ENCODE results near the gene PDIA4. TPM values are rescaled to one million over a fixed set of nuclear protein-coding genes. Genes with fewer than 3 reads are reported as not detected.
"Not testable (repeated sequence)": the region's sequence is repeated elsewhere in the genome, so short reads cannot be mapped to it uniquely, and the experiment has no call there.

The PDIA4 gene
- polyA plus RNA-seq, 2 of the 4 experiments (the other 2 are of a cell fraction) = 175 to 214 TPM

DNA sequence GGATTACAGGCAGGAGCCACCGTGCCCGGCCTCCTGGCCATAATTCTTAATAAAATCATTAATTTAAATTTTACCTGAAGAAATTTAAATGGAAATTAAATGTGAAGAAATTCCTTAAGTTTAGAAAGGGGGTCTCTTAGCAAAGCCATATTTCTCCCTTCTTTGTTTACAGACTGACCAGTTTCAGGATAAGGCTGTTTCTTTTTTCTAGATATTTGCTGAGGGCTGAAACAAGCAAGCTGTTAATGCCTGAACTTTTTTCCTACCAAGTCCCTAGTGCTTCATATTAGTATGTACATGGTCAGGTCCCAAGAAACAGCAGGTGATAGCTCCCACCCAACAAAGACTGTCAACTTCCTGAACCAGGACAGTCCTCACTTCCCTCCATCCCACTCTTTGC is 18.1 kb upstream of the PDIA4 start (continued):
- no peak for TF ChIP-seq GATA3 (IDR thresholded peaks at IDR 0.05; ENCODE audit: borderline replicate concordance)
- no peak for TF ChIP-seq CBX2 (IDR thresholded peaks at IDR 0.05; ENCODE audit: borderline replicate concordance, low read depth)
- no peak for TF ChIP-seq POLR2A (IDR thresholded peaks at IDR 0.05; ENCODE audit: low read length)
- TF ChIP-seq ESRRA (IDR thresholded peaks at IDR 0.05; ENCODE audit: borderline replicate concordance, low read length) = no peak
- TF ChIP-seq, protein P1, sequence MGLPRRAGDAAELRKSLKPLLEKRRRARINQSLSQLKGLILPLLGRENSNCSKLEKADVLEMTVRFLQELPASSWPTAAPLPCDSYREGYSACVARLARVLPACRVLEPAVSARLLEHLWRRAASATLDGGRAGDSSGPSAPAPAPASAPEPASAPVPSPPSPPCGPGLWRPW (IDR thresholded peaks at IDR 0.05) = no peak

GRCh38 chr7:149043936-149044335 is 15.6 kb upstream of the PDIA4 start:
- 84% methylated on average over 8 of the region's 8 CpGs for WGBS (ENCODE audit: missing lambda C conversion rate)
- DNase-seq (ENCODE audit: low read depth in 1 of 2, low spot score in 1 of 2) (no peak), FAIRE-seq (no peak), ATAC-seq (no peak)
- ChIA-PET POLR2A (no interaction called here), CTCF (interaction anchor here (1.2 kb wide), 1 partner anchor 25 kb away, joined by 3 read pairs; no protein-coding TSS in a partner anchor)
- H3K4me2 ChIP-seq = no peak overlapping the region
- no peak for TF ChIP-seq FOXS1 (CRISPR knock-in tag; IDR thresholded peaks at IDR 0.05)
- TF ChIP-seq MYC (IDR thresholded peaks at IDR 0.05; ENCODE audit: borderline replicate concordance, low read length) = no peak
- no peak for TF ChIP-seq ZNF302 (CRISPR knock-in tag; IDR thresholded peaks at IDR 0.05)
- no peaks in the 10 kb centered on the region for H3K4me1 ChIP-seq
- no peaks in the 10 kb centered on the region for H3K9me3 ChIP-seq
- no peak overlapping the region for H3K4me3 ChIP-seq
- H3K27ac ChIP-seq = no peak overlapping the region

- no peaks in the 10 kb centered on the region for H3K4me1 ChIP-seq
- ChIA-PET CTCF (interaction anchor here (0.9 to 1.6 kb wide), 2 partner anchors 9 to 24 kb away, joined by 3 to 7 read pairs; no protein-coding TSS in a partner anchor), POLR2A (no interaction called here)
- WGBS (ENCODE audit: missing lambda C conversion rate) = 75% methylated on average over 5 of the region's 5 CpGs
- H3K4me3 ChIP-seq = no peak overlapping the region
- TF ChIP-seq JUNB (IDR thresholded peaks at IDR 0.05) (no peak), FOXS1 (CRISPR knock-in tag; IDR thresholded peaks at IDR 0.05) (no peak), ESRRA (IDR thresholded peaks at IDR 0.05; ENCODE audit: borderline replicate concordance, low read length) (no peak), MAZ (IDR thresholded peaks at IDR 0.05; ENCODE audit: borderline replicate concordance, low read depth, low read length) (no peak), JUN (IDR thresholded peaks at IDR 0.05) (no peak), CHD4 (IDR thresholded peaks at IDR 0.05; ENCODE audit: borderline replicate concordance) (no peak), MAX (IDR thresholded peaks at IDR 0.05) (no peak), RFX5 (IDR thresholded peaks at IDR 0.05) (no peak), RAD21 (conservative IDR thresholded peaks at IDR 0.05 in 1 of 2, IDR thresholded peaks at IDR 0.05 in 1 of 2) (no peak), MAFK (IDR thresholded peaks at IDR 0.05; ENCODE audit: partially characterized antibody) (no peak)
- TF ChIP-seq, protein P1 (IDR thresholded peaks at IDR 0.05) = no peak
- TF ChIP-seq, protein P2, sequence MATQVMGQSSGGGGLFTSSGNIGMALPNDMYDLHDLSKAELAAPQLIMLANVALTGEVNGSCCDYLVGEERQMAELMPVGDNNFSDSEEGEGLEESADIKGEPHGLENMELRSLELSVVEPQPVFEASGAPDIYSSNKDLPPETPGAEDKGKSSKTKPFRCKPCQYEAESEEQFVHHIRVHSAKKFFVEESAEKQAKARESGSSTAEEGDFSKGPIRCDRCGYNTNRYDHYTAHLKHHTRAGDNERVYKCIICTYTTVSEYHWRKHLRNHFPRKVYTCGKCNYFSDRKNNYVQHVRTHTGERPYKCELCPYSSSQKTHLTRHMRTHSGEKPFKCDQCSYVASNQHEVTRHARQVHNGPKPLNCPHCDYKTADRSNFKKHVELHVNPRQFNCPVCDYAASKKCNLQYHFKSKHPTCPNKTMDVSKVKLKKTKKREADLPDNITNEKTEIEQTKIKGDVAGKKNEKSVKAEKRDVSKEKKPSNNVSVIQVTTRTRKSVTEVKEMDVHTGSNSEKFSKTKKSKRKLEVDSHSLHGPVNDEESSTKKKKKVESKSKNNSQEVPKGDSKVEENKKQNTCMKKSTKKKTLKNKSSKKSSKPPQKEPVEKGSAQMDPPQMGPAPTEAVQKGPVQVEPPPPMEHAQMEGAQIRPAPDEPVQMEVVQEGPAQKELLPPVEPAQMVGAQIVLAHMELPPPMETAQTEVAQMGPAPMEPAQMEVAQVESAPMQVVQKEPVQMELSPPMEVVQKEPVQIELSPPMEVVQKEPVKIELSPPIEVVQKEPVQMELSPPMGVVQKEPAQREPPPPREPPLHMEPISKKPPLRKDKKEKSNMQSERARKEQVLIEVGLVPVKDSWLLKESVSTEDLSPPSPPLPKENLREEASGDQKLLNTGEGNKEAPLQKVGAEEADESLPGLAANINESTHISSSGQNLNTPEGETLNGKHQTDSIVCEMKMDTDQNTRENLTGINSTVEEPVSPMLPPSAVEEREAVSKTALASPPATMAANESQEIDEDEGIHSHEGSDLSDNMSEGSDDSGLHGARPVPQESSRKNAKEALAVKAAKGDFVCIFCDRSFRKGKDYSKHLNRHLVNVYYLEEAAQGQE (IDR thresholded peaks at IDR 0.05) = no peak
- TF ChIP-seq, protein P3, sequence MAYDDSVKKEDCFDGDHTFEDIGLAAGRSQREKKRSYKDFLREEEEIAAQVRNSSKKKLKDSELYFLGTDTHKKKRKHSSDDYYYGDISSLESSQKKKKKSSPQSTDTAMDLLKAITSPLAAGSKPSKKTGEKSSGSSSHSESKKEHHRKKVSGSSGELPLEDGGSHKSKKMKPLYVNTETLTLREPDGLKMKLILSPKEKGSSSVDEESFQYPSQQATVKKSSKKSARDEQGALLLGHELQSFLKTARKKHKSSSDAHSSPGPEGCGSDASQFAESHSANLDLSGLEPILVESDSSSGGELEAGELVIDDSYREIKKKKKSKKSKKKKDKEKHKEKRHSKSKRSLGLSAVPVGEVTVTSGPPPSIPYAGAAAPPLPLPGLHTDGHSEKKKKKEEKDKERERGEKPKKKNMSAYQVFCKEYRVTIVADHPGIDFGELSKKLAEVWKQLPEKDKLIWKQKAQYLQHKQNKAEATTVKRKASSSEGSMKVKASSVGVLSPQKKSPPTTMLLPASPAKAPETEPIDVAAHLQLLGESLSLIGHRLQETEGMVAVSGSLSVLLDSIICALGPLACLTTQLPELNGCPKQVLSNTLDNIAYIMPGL (CRISPR knock-in tag; IDR thresholded peaks at IDR 0.05; ENCODE audit: borderline replicate concordance) = no peak
- H3K9me3 ChIP-seq = 0 out of 3 replicates have a peak, but pooled peaks cover 5% of the 10 kb centered on the region
- H3K4me2 ChIP-seq = no peak overlapping the region
- ATAC-seq = no peak
- no peak for FAIRE-seq
- H3K27ac ChIP-seq = no peak overlapping the region
- DNase-seq (ENCODE audit: low read depth in 1 of 2, low spot score in 1 of 2) = no peak
These were observed 13.0 kb upstream of the PDIA4 start for GRCh38 chr7:149041350-149041749.

DNA sequence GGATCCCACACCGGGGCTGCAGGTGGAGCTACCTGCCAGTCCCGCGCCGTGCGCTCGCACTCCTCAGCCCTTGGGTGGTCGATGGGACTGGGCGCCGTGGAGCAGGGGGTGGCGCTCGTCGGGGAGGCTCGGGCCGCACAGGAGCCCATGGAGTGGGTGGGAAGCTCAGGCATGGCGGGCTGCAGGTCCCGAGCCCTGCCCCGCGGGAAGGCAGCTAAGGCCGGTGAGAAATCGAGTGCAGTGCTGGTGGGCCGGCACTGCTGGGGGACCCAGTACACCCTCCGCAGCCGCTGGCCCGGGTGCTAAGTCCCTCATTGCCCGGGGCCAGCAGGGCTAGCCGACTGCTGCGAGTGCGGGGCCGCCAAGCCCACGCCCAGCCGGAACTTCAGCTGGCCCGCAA is 10.3 kb upstream of the PDIA4 start:
- POLR2A ChIA-PET; H3K4me3 ChIP-seq; H3K4me2 ChIP-seq; FAIRE-seq; ATAC-seq; H3K4me1 ChIP-seq; H3K9me3 ChIP-seq; H3K27ac ChIP-seq; DNase-seq (ENCODE audit: low read depth in 1 of 2, low spot score in 1 of 2): not testable (repeated sequence)
- whole genome bisulfite sequencing (ENCODE audit: missing lambda C conversion rate) = 83% methylated on average over 11 of the region's 32 CpGs
- CTCF ChIA-PET = interaction anchor here (1.2 to 1.3 kb wide), 2 partner anchors 13 to 27 kb away, joined by 3 to 4 read pairs; no protein-coding TSS in a partner anchor

Measured in A549 (cell line).